GM21529 (cell line): ENCODE results near the gene SPON1.

Source experiments
- ATAC-seq: cut with Tn5 transposase; IDR thresholded peaks from one replicate; pipeline ENCODE4 v1.9.1; 2021; ENCODE audit not compliant: unreplicated experiment

SPON1 gene

DNA sequence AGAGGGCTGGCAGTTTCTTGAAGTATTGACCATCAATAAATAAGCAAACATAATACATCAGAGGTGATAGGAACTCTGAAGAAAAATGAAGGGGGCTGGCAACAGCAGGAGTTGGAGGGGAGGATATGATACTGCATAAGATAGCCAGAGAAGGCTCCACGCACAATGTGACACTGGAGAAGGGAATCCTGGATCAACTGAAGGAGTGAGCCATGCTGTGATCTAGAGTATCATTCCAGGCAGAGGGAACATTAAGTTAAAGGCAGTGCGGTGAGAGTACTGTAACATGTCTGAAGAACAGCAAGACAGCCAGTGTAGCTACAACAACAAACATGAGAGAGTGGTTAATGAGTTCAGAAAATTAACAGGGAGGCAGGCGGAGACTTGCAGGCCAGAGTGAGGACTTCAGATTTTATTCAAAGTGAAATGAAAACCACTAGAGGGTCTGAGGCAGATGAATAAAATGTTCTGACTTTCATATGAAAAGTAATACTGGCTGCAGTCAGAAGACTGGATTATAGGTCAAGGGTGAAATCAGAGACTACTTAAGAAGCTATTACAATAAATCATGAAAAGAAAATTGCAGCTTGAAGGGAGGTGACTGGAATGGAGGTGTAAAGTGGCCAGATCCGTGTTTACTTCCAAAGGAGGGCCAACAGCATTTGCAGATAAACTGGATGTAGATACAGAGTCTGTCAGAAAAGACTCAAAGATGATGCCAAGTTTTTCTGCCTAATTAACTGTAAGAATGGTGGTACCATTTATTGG lies 347.1 kb downstream of the SPON1 start:
- no peak for ATAC-seq

DNA sequence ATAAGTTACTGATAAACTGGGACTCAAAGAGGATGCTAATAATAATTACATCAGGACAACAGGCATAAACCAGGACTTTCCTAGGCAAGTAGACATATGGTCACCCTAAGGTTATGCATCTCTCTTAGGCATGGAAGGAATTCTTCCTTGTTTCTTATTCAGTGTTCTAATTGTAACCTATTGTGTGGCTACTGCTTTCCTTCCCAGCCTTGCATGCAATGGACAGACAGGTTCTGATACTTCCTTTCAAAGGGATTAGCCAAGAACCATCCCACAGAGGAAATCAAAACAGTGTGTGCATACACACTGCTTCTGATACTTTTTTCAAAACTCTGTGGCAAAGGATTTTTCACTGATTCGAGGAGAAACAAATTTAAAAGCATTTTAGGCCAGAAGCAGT lies 348.2 kb downstream of the SPON1 start:
- no peak for ATAC-seq

DNA sequence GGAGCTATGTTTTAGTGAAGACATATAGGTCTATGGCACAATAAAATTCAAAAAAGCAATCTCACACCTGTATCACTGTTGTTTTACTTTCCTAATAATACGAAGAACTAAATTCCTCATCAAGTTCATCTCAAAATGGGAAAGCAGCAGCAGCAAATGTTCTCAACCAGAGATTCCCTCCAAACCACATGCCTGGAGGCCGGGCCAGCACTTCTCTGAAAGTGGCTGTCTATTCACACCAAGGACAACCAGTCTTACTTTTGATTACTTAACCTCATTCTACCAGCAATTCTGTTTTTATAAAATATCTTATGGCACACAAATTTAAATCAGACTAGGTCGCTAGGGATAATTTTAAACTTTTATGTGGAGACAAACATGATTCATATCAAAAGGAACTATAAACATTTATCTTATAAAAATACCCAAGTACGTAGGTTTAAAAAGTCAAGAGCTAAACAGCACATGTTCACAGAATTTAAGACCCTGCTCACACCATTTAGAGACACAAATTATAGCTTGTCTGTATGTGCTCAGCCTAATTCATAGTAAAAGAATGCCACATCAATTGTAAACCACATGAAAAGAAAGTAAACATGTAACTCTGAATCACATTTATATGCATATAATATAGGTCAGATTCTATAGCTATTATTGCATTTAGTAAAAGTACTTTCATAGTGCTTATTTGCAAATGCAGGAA lies 350.4 kb downstream of the SPON1 start:
- no peak for ATAC-seq

DNA sequence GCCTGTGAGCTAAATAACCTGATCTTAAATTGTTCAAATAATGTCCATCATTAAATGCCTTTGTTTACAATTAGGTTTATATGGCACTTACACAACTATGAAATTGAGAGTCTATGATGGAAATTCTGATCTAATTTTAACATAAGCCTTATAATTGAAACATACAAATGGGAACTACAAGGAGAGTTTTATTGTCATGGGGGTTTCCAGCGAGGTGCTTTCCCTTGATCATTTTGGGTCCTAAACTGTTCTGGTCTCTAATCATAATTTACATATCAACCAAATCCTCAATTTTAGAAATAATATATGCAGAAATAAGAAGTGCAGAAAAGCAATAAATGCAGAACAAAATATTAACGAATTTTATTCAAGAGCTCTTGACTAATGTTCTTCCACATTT lies 351.6 kb downstream of the SPON1 start:
- ATAC-seq = no peak

DNA sequence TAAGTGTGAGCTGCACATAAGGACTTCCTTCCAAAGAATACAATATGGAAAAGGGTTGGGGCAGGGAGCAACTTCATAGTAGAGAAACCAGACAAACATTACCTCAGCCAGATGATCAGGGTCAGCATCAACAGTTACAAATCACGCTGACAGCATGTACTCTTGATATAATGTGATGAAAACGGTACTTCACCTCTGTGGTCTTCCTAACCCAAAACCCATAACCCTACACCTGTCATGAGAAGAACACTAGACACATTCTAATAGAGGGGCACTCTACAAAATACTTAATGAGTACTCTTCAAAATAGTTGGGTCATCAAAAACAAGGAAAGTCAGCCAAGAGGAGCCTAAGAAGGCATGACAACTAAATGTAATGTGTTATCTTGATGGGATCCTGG lies 352.6 kb downstream of the SPON1 start:
- ATAC-seq = no peak
